Activated T-helper 1 cell treated with anti-CD3 and anti-CD28 coated beads, Interleukin-12 subunit alpha, Interleukin-12 subunit beta, Interleukin-2, Interleukin-4 antibody, amounts not matched to agents 30 ng/mL and 10 ng/mL and 1 ng/mL, durations not matched to agents 14 hours and 24 hours and 36 hours (primary cell): ENCODE data around the gene PET117. TPM values are rescaled to one million over a fixed set of nuclear protein-coding genes. Genes with fewer than 3 reads are reported as not detected.
A peak's percentile ranks its signal among the peaks of the same experiment; 100 is the strongest.
"Not testable (repeated sequence)": the region's sequence is repeated elsewhere in the genome, so short reads cannot be mapped to it uniquely, and the experiment has no call there.

Experiments
- DNase-seq: peaks from one replicate; pipeline ENCODE4 v3.0.0; 2021; ENCODE audit warnings: low spot score
- H3K27ac Mint-ChIP-seq: one replicate; pipeline ENCODE4 v1.8.0; 2021; ENCODE audit warnings: mild to moderate bottlenecking, mixed read lengths
- H3K27me3 Mint-ChIP-seq: one replicate; pipeline ENCODE4 v1.8.0; 2022; ENCODE audit warnings: mild to moderate bottlenecking, moderate library complexity, mixed read lengths; ENCODE audit not compliant: insufficient read depth
- H3K36me3 Mint-ChIP-seq: one replicate; pipeline ENCODE4 v1.8.0; 2021; ENCODE audit warnings: low read depth, mixed read lengths
- H3K4me1 Mint-ChIP-seq: one replicate; pipeline ENCODE4 v1.8.0; 2021; ENCODE audit warnings: low read depth, mixed read lengths
- H3K4me3 Mint-ChIP-seq: one replicate; pipeline ENCODE4 v1.8.0; 2021; ENCODE audit warnings: mild to moderate bottlenecking, moderate library complexity, mixed read lengths
- H3K9me3 Mint-ChIP-seq: one replicate; pipeline ENCODE4 v1.8.0; 2021; ENCODE audit warnings: mixed read lengths
- intact Hi-C: fragments of 100-400 bp; cut with micrococcal nuclease; formaldehyde crosslinking; loops from one replicate; pipeline ENCODE4 v1.15.1; 2024
- total RNA-seq: library from RNA; stranded (reverse); gene quantifications from 2 replicates; pipeline ENCODE4 v1.2.3, GENCODE V29; 2022

The PET117 gene
- total RNA-seq, 1 donor from 2014 or later: 16.7 TPM

DNA sequence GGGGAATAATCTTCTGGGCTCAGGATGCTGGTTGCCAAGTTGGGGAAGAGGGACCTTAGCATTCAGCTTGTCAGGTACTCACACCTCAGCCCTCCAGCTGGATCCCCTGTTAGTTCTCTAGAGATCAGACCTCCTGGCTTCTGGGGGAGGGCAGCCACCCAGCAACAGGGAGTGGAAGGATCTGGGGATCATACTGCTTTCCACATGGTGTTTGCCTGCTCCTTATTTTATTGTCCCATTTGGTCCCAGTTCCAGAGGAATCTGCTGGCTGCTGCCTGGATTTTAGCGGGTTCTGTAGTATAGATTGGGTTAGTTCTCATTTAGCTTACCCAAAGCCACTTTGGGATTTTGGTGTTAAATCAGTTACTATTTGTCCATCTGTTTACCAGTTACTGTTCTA lies 29.3 kb downstream of the PET117 start:
- peaks cover 20% of the 10 kb centered on the region for H3K4me1 Mint-ChIP-seq
- H3K27ac Mint-ChIP-seq: no peak overlapping the region
- DNase-seq: no peak
- no peaks in the 10 kb centered on the region for H3K27me3 Mint-ChIP-seq
- intact Hi-C loops: no loop called here
- no peak overlapping the region for H3K4me3 Mint-ChIP-seq
- H3K36me3 Mint-ChIP-seq: peaks cover 23% of the 10 kb centered on the region
- H3K9me3 Mint-ChIP-seq: no peaks in the 10 kb centered on the region

DNA sequence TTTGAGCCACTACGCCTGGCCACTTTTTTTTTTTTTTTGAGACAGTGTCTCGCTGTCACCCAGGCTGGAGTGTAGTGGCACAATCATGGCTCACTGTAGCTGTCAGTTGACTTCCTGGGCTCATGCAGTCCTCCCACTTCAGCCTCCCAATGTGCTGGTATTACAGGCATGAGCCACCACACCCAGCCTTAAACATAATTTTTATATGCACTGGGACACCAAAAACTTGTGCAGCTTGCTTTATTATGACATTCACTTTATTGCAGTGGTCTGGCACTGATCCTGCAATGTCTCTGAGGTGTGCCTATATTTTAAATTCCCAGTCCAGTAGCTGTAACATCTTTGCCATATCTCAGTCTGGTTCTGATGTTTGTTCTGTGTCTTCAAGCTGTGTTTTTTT lies 34.7 kb downstream of the PET117 start:
- Mint-ChIP-seq H3K9me3 (no peaks in the 10 kb centered on the region), H3K27me3 (no peaks in the 10 kb centered on the region), H3K4me1 (no peaks in the 10 kb centered on the region), H3K4me3 (no peak overlapping the region), H3K36me3 (peaks cover 21% of the 10 kb centered on the region), H3K27ac (no peak overlapping the region)
- no peak for DNase-seq
- intact Hi-C loops: no loop called here

DNA sequence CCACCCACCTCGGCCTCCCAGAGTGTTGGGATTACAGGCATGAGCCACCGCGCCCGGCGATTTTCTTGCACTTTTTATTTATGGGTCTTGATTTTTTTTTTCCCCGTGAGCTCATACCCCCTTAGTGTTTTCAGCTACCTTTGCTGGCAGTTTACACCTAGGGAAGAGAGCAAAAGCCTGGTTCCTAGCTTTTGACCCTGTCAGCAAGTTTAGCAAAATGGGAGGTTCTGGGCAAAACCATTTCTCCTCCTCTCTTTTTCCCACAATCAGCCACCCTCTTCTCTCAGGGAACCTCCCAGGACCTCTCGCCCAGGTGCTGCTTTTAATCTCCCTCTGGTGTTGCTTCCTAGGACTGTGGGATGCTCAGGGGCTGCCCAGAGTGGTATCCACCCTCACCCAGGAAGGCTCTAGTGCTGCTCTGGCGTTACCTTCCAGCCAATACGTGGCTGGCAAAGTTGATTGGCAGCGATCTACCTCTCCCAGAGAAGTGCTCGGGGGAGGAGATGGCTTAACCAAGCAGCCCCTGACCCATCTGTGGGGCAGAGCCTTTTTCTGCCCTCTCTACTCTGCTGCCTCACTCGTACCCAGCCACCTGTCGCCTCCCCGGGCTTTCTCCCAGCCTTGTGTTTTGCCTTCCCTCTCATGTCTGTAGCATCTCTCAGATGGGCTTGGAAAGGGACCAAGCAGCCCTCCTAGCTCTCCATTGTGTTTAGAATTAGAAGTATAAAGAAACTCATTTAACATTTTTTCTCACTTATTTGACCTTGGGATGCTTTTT lies 37.4 kb downstream of the PET117 start:
- Mint-ChIP-seq H3K4me3 (no peak overlapping the region), H3K27ac (no peak overlapping the region), H3K4me1 (no peaks in the 10 kb centered on the region), H3K36me3 (peaks cover 26% of the 10 kb centered on the region), H3K9me3 (peaks cover 7% of the 10 kb centered on the region), H3K27me3 (no peaks in the 10 kb centered on the region)
- intact Hi-C loops: no loop called here
- no peak for DNase-seq

DNA sequence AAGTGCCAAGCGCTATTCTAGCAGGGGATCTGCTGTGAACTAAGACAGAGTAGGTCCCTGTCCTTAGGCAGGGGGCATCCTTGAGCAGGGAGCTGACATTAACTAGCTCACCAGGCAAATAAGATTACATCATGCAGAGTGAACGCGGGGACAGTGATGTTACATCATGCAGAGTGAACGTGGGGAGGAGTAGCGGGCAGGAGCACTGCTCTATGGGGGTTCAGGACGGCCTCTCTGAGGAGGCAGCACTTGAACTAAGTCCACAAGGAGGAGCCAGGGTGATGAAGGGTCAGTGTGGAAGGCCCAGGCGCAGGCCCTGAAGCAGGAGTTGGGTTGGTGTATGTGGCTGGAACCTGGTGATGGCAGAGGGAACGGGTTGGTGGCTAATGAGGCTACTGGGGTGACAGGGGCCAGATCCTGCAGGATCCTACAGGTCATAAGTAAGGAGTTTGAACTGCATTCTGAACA lies 38.7 kb downstream of the PET117 start:
- Mint-ChIP-seq H3K27me3 (no peaks in the 10 kb centered on the region), H3K36me3 (peaks cover 28% of the 10 kb centered on the region), H3K4me3 (no peak overlapping the region), H3K4me1 (no peaks in the 10 kb centered on the region), H3K9me3 (peaks cover 14% of the 10 kb centered on the region), H3K27ac (no peak overlapping the region)
- no peak for DNase-seq
- intact Hi-C loops: no loop called here

DNA sequence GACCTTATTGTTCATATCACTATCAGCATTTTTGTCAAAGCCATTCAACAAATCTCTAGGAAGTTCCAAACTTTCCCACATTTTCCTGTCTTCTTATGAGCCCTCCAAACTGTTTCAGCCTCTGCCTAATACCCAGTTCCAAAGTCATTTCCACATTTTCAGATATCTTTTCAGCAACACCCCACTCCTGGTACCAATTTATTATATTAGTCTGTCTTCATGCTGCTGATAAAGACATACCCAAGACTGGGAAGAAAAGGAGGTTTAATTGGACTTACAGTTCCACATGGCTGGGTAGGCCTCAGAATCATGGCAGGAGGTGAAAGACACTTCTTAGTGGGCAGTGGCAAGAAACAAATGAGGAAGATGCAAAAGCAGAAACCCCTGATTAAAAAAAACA lies 42.7 kb downstream of the PET117 start:
- Mint-ChIP-seq H3K9me3 (peaks cover 14% of the 10 kb centered on the region), H3K36me3 (peaks cover 37% of the 10 kb centered on the region)
- H3K27ac Mint-ChIP-seq, DNase-seq, H3K4me3 Mint-ChIP-seq, H3K4me1 Mint-ChIP-seq, H3K27me3 Mint-ChIP-seq, intact Hi-C loops: not testable (repeated sequence)

DNA sequence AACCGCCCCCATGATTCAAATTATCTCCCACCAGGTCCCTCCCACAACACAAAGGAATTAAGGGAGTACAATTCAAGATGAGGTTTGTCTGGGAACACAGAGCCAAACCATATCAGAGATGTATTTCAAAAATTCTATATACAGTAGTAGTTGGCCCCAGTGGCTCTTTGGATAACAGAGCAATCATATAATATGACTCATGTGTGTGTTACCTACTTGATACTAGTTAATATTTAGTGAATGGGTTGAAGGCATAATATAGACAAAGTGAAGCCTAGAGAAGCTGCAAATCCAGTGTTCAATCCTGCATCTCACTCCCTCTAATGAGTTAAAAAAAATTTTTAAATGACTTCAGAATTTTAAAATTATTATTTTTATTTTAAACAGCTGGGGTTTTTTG lies 43.2 kb downstream of the PET117 start:
- Mint-ChIP-seq H3K4me1 (no peaks in the 10 kb centered on the region), H3K9me3 (peaks cover 14% of the 10 kb centered on the region)
- intact Hi-C loops: no loop called here

DNA sequence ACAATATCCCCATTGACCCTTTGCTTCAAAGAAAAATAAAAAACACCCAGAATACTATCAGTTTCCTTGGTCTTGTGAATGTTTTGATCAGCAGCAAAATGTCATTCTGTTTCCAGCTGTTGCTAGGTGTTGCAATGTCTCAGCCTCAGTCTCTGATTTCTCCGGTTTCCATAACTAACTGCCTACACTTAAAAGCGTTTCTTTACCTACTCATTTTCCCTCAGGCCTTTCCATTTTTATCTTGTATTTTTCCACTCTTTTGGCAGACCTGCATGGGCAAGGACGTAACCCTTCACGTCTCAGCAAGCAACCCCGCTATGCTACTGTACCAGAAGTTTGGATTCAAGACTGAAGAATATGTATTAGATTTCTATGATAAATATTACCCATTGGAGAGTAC lies 49.4 kb downstream of the PET117 start:
- Mint-ChIP-seq H3K4me1 (peaks cover 9% of the 10 kb centered on the region), H3K27me3 (no peaks in the 10 kb centered on the region), H3K9me3 (no peaks in the 10 kb centered on the region), H3K4me3 (no peak overlapping the region), H3K27ac (peak overlapping the region; percentile 21), H3K36me3 (peaks cover 17% of the 10 kb centered on the region)
- intact Hi-C loops: no loop called here
- DNase-seq: no peak

More for the DNA sequence above, 43.2 kb downstream of the PET117 start:
- H3K4me3 Mint-ChIP-seq: no peak overlapping the region
- peaks cover 36% of the 10 kb centered on the region for H3K36me3 Mint-ChIP-seq
- H3K27me3 Mint-ChIP-seq: no peaks in the 10 kb centered on the region
- DNase-seq: no peak
- H3K27ac Mint-ChIP-seq: no peak overlapping the region

DNA sequence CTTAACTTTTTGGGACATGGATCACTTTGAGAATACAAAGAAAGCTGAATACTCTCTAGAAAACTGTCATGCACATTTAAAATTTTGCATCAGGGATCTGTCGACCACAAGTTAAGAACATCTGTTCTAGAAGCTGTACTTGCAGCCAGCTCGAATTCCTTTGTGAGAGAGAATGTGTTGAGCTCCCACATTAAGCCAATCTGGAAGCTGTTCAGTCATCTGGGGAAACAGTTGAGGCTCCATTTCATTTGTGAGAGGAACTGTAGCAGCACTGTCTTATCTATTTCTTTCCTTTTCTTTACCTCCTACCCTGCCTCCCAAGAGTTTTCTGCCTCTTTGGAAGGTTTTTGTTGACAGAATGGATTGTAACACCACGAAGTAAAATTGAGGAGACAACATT lies 50.8 kb downstream of the PET117 start:
- intact Hi-C loops: no loop called here
- DNase-seq: no peak

DNA sequence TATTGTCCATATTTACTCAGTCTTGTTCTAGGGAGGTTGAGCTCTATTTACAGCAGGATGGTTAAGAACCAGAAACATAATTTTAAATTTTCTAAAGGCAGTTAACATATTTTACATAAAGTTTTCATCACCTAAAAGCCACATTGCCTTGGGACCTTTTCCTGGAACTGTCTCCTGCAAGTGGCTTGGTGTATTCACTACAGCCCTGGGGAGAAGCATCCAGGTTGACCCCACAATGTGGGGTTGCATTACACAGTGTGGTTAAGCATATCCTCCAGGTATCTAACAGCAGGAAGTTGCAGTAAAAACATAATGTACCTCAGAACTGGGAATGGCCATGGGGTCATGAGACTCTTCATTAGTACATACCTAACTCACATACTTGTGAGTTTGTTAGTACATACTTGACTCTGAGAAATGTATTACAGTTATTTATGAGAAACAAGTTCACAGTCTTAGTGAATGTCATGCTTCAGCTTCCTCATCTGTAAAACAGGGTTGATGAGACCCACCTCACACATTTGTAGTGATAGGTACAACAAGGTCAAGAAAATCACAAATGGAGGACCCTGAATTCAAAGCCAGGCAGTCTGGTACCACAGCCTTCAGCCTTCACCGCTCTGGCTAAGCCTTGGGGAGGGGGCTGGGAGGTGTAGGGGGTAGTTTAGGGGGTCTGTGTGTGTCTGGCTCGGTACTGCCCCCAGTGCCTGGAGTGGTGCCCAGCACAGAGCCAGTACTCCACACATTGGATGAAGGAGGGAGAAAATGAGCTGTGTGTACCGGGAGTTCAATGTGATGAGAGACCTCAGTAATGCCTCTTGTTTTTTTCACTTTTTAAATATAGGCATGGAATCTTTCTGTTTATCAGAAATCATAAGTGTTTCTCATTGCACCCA lies 52.9 kb downstream of the PET117 start:
- intact Hi-C loops: no loop called here
- no peaks in the 10 kb centered on the region for H3K27me3 Mint-ChIP-seq
- no peak overlapping the region for H3K4me3 Mint-ChIP-seq
- H3K4me1 Mint-ChIP-seq: peaks cover 9% of the 10 kb centered on the region
- no peaks in the 10 kb centered on the region for H3K9me3 Mint-ChIP-seq
- no peak for DNase-seq
- peaks cover 8% of the 10 kb centered on the region for H3K36me3 Mint-ChIP-seq
- no peak overlapping the region for H3K27ac Mint-ChIP-seq

More for the DNA sequence above, 50.8 kb downstream of the PET117 start:
- H3K4me1 Mint-ChIP-seq: peaks cover 9% of the 10 kb centered on the region
- no peak overlapping the region for H3K27ac Mint-ChIP-seq
- peaks cover 9% of the 10 kb centered on the region for H3K36me3 Mint-ChIP-seq
- no peaks in the 10 kb centered on the region for H3K9me3 Mint-ChIP-seq
- no peaks in the 10 kb centered on the region for H3K27me3 Mint-ChIP-seq
- no peak overlapping the region for H3K4me3 Mint-ChIP-seq

DNA sequence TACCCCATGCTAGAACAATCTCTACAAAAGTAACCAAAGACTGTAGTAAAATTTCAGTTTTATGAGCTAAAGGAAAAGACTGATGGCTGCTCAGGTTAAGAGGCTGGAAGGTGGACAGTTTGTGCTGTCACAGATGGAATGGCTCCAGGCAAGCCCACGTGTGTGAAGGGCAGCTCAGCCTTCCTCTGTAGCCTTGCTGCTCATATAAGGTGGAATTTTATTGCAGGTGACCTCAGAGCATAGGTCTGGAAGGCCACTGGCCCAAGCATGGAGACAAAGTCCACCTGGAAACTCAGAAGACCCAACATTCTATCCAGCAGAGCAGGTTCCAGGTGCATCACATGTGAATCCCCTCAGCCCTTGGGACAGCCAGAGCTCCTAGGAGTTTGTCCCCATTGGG lies 53.6 kb downstream of the PET117 start:
- Mint-ChIP-seq H3K4me1 (peaks cover 9% of the 10 kb centered on the region), H3K4me3 (no peak overlapping the region), H3K27ac (no peak overlapping the region), H3K36me3 (peaks cover 2% of the 10 kb centered on the region), H3K27me3 (no peaks in the 10 kb centered on the region), H3K9me3 (no peaks in the 10 kb centered on the region)
- intact Hi-C loops: no loop called here
- DNase-seq: no peak

Other genes with a start within 250 kb of the PET117 start
- 238 and 248 TPM in 2 replicates for gene SNX5, start 169.1 kb upstream of the PET117 start, total RNA-seq
- gene MGME1, start 168.8 kb upstream of the PET117 start, total RNA-seq: 32.1 and 33.6 TPM in 2 replicates
- gene OVOL2, start 79.9 kb upstream of the PET117 start, total RNA-seq: not detected in 2 replicates
- gene KAT14, start within 50 bp of the PET117 start, total RNA-seq: 17.1 and 17.9 TPM in 2 replicates
- 7.6 and 7.8 TPM in 2 replicates for gene ZNF133, start 150.7 kb downstream of the PET117 start, total RNA-seq